ENCODE measurements around the gene MYL6.
A peak's percentile ranks its signal among the peaks of the same experiment; 100 is the strongest.
"Not testable (repeated sequence)": the region's sequence is repeated elsewhere in the genome, so short reads cannot be mapped to it uniquely, and the experiment has no call there.

Gene MYL6

DNA sequence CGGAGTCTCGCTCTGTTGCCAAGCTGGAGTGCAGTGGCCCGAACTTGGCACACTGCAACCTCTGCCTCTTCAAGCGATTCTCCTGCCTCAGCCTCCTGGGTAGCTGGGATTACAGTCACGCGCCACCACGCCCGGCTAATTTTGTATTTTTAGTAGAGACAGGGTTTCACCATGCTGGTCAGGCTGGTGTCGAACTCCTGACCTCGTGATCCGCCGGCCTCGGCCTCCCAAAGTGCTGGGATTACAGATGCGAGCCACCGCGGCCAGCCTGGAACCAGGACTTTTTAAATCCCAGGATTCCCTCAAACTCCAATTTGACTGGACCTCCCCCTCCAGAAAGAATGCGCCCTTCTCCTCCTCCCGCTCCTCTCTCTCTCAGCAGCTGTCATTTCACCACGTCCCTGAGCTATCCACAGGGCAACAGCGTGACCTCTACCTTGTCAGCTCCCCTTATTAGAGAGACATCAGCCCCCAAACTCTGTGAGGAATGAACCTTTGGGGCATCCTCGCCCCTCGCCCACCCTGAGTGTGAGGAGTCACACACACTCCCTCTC lies 28.1 kb upstream of the MYL6 start:
- DNase-seq = no peak

DNA sequence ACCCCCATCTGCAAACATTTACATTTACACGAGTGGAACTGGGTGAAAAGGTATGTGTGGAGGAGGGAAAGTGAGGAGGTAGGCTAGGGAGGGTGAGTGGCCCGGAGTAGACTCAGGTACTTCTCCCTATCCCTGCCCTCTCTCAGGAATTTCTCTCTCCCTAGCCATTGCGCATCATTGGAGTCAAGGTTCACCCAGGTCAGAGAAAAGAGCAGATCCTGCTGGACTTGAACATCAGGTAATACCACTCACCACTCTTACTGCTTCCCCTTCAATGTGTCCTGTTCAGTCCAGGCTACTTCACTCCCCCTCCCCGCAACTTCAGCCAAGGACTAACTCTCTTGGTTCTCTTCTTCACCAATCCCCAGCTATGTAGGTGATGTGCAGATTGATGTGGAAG lies 27.3 kb upstream of the MYL6 start:
- no peak for DNase-seq

DNA sequence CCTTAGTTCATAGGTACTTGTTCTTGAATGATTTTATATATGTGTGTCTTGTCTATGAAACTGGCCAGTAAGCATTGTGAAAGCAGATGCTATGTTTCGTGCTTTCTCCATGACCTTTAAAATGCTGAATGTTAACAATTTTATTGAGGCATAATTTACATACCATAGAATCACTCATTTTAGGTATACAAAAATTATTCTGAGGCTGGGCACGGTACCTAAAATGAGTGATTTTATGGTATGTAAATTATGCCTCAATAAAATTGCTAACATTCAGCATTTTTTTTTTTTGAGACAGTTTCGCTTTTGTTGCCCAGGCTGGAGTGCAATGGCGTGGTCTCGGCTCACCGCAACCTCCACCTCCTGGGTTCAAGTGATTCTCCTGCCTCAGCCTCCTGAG lies 23.3 kb upstream of the MYL6 start:
- no peak for DNase-seq

DNA sequence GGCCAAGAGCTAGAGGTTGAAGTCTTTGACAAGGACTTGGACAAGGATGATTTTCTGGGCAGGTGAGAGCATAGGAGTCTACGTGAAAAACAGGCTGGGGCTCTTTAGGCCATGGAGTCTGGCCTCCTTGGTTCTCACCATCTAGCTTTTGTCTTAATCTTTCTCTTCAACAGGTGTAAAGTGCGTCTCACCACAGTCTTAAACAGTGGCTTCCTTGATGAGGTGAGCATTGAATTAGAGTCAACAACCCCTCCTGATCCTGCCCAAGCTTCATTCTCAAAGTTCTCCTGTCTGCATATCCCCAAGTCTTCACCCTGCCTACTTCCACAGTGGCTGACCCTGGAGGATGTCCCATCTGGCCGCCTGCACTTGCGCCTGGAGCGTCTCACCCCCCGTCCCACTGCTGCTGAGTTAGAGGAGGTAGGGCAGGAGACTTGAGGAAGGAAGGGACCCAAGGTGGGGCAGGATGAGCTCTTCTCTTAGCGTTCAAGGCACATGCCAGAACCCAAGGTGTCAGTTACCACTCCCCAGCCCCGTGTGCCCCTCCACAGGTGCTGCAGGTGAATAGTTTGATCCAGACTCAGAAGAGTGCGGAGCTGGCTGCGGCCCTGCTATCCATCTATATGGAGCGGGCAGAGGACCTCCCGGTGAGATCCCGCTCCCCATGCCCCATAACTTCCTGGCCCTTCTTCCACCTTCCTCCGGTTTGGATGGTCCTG lies 20.1 kb upstream of the MYL6 start:
- DNase-seq = no peak

DNA sequence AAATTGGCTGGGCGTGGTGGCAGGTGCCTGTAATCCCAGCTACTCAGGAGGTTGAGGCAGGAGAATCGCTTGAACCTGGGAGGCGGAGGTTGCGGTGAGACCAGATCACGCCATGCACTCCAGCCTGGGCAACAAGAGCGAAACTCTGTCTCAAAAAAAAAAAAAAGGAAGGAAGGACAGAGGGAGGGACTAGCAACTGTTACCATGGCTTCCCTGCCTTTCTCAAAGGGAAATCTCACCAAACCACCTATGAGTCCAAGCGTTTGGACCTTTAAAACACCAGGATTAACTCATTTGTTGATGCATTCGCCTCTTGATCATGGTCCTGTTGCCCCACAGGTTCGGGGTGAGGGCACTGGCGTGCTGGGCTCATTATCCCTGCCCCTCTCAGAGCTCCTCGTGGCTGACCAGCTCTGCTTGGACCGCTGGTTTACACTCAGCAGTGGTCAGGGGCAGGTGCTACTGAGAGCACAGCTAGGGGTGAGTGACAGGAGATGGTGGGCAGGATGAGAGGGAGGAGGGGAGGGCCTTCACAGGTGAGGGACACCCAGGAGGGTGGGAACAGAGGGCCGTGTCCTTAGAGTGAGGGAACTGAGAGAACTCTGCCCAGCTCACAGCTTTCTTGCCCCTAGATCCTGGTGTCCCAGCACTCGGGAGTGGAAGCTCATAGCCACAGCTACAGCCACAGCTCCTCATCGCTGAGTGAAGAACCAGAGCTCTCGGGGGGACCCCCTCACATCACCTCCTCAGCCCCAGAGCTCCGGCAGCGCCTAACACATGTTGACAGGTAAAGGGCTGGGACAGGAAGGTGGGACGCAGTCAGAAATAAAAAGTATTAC lies 16.0 kb upstream of the MYL6 start:
- peak in 1 of 2 experiments; percentile 10 for DNase-seq

DNA sequence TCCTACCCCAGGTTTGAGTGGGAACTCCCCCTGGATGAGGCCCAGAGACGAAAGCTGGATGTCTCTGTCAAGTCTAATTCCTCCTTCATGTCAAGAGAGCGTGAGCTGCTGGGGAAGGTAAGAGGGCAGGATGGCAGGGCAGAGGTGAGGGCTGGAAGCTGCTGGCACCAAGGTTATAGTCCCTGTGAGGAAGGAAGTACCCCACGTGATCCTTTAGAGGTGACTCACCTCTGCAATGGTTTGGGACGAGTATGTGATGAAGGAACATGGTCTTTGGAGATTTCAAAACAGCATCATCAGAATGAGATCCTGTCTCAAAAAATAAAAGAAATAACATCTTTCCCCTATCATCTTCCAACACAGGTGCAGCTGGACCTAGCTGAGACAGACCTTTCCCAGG lies 14.9 kb upstream of the MYL6 start:
- DNase-seq = no peak

DNA sequence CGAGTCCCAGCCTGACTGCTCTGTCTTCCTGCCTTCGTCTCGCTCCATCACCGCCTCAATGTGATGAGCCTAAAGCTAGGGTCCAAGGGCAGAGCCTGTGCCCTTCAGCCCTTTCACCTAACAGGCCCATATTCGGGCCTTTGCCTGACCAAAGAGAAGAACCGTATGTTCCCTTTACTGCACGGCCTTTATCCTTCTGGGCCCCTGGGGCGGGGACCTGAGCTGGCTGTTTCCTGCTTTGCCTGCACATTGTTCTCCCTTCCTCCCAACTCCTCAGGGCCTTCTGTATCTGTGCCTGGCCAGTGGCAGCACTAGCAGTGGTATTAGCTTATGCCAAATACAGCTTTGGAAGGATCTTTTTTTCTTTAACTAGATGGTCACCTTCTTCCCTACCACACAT lies 14.3 kb upstream of the MYL6 start:
- DNase-seq = no peak

DNA sequence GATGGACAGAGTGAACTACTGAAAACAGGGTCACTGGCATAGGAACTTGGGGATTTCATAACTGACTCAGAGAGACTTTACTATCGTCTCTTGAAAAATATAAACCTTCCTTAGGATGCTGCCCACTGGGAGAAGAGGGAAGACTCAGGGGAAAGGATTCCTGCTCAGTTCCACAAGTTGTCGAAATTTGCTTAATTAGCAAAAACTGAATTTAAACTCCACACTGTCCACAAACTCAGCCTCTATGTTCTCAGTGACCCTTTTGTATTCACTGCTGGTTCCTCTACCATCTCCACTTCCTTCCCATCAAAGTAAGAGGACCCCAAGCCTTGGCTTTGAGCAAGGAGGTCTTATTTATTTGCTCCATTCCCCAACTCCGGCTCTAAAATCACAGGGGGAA lies 12.9 kb upstream of the MYL6 start:
- no peak for DNase-seq

DNA sequence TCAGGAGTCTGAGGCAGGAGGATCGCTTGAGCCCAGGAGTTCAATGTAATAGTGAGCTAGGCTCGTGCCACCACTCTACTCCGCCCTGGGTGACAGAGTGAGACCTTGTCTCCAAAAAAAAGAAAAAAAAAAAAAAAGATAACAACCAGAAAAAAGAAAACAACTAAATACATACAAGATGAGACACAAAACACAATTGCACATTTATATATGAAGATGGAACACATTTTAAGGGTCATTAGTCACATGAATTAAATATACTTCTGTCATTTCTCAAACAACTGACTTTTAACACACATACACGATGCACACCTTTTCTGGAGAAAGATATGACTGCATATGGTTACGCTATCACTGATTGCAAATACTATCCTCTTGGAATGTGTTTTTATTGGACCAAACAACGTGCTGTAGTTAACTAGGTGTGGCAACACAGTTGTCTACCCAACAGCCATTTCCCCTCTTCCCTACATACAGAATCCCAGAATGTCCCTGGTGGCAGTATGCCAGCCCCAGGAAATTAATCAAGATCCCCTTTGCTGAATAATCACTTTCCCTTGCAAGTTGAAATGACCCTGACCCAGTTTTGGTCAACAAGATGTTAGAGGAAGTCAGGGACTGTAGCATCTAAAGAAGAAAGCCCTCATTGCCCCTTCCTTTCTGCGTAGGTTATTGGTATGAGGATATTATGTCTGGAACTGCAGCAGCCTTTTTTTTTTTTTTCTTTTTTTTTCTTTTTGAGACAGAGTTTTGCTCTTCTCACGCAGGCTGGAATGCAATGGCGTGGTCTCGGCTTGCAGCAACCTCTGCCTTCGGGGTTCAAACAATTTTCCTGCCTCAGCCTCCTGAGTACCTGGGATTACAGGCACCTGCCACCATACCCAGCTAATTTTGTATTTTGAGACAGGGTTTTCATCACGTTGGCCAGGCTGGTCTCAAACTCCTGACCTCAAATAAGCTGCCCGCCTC lies 11.4 kb upstream of the MYL6 start:
- DNase-seq = no peak

DNA sequence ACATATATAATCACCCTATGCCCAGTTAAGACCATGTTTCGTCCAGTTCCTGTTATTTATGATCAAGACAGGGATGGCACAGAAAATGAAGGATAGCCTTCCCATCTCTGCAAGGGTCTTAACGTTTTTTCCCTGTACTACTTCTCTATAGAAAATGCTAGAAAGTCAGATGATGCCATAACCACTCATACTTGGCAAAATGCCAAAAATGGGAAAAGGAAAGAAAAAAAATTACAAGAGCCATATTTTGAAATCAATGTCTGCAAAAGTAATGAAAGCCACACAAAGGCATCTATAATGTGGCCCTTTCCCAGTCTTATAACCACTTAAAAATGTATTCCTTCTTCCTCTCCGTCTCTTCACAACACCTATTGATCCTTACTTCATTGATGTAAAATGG lies 7.6 kb upstream of the MYL6 start:
- DNase-seq = peak; percentile 13 to 27

DNA sequence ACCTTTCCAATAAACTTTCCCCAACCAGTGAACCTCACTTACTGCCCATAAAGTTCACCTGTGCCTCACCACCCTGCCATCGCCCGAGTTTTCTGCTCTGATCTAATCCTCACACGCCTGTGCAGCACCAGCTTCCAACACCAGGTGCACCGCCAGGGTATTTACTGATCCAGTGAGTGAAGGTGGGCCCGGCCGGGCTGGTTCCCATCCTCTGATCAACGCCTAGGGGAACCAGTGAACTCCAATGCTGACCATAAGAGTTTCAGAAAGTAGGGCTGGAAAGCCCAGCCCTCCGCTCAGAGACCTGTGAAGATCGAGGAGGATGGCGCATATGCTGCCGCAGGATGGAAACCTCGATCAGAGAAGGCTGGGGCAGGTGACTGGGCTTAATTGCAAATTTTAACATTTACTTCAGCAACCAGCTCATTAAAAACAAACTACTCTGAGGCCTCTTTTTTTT lies 6.5 kb upstream of the MYL6 start:
- peak; percentile 35 to 42 for DNase-seq

DNA sequence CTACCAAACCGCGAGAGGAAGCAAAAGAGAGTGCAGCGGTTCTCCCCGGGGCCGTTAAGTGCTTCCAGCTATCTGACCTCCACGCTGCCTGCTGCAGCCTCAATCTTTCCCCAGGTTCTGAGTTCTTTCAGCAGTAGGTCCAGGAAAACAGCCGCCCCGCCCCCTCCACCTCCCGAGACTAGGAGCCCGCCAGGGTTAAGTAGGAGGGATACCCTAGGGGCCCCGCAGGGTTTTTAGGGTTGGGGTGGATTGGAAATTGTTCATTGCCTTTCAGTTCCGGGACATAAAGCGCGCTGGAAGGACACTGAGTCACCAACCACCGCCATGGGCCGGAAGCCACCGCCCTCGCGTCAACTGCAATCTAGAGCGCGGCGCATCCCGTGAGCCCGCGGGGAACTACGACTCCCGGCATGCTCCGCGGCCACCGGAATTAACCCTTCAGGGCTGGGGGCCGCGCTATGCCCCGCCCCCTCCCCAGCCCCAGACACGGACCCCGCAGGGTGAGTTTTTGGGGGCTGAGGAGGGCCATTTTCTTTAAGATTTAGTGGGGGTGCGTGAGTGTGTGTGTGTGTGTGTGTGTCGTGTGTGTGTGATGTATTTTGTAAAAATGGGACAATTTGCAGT lies 5.9 kb upstream of the MYL6 start, which contains the start of gene MYL6B:
TSS of gene MYL6B (plus strand) at position 456 of the 624 bp plus-strand sequence. CDS start 1,332 bp downstream, outside the sequence.
- peak; percentile 83 to 87 for DNase-seq

DNA sequence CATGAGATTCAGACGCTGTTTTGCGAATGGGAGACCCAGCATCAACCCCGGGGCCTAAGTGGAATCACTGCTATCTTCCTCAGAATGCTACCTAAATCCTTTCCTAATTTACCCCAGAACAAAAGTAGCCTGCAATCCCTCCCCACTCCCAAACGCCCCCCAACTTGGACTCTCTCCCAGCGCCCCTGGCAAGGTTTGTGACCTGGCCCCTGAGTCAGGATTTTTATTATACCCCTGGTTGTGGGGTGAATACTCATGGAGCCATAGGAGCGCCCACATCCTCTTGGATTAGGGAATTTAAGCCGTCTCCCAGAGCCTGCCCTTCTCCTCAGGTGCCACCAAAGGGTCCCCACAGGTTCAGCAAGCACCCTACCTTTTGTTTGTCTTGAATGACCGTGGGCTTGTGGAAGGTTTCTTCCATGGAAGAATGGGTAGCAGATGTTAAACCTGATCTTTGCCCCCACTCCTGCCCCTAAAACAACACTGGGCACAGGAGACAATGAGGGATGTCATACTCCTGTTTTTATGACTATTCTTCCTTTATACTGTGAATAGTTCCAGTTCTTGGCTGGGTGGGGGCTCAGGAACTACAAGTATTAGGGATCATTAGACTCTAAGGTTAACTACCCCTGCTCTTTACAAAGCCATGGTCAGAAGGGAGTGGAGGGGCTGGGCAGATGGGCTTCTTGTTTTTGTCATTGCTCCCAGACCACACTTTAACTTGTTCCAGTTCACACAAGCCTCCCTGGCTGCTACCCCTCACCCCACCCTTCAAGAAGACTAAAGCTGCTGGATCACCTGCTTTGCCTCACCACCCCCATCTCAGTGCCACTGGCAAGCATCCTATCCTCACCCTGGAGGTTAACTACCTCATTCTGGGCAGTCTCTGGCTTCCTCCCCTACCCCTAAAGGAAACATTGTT lies 5.1 kb upstream of the MYL6 start:
- no peak for DNase-seq

DNA sequence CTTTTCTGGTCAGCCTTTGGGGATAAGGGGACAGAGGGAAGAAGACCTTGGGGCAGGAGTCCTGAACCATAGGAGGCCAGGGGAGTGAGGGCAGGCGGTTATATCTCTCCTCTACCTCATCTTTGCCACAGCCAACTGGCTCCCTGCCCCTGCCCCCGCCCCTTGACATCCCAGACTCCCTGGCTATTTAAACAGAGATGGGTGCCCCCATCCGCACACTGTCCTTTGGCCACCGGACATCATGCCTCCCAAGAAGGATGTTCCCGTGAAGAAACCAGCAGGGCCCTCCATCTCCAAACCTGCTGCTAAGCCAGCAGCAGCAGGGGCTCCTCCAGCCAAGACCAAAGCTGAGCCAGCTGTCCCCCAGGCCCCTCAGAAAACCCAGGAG lies 4.5 kb upstream of the MYL6 start:
- DNase-seq = no peak

DNA sequence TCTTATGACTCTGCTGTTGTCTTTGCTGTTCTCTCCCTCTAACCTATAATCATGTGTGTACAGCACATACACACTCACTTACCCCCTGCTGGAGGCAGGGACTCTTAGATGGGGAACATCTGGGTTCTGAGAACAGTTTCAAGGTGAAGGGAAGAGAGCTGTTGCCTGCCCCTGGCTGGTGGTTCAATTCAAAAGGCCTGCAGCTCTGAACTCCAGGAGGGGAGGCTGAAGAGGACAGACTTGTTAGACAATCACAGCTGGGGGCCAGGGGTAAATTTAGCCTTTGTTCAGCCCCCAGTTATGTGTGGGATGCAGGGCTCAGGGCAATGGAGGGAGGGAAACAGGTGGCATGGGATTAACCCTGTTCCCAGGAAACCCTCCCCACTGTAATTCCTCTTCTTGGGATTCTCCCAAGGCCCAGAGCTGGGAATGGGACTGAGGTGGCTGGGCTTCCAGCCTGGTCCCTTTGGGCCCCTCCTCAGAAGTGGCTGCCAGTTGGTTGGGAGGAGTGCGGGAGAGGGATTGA lies 3.9 kb upstream of the MYL6 start:
- DNase-seq = no peak

DNA sequence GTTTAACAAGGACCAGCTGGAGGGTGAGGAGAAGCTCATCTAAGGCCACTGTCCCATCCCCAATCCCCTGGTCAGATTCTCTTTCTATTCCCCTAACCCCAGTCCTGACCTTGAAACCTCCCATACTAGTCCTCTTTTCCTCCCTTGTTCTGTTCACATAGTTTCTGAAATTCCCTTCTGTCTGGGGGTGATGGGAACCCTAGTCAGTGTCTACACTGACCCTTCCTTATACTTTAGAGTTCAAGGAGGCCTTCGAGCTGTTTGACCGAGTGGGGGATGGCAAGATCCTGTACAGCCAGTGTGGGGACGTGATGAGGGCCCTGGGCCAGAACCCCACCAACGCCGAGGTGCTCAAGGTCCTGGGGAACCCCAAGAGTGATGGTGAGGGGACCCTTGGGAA lies 3.3 kb upstream of the MYL6 start:
- no peak for DNase-seq

DNA sequence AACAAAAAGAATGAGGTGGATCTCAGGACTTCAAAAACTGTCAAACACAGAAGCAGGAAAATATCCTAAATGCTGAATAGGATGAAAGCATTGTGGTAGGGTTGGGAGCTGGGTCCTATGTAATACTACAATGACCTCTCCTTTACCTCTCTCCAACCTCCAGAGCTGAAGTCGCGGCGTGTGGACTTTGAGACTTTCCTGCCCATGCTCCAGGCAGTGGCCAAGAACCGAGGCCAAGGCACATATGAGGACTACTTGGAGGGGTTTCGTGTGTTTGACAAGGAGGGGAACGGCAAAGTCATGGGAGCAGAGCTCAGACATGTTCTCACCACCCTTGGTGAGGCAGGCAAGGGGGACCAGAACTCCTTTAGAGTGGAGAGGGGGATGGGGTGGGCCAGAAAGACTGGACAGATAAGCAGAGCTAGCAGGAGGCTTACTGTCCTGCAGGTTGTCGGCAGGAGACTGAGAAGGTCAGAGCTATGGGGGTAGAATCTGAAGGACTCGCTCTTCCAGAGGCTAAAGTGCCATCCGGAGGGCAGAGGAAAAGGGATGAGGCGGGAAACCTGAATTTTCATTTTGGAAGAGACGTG lies 2.8 kb upstream of the MYL6 start:
- DNase-seq = no peak

DNA sequence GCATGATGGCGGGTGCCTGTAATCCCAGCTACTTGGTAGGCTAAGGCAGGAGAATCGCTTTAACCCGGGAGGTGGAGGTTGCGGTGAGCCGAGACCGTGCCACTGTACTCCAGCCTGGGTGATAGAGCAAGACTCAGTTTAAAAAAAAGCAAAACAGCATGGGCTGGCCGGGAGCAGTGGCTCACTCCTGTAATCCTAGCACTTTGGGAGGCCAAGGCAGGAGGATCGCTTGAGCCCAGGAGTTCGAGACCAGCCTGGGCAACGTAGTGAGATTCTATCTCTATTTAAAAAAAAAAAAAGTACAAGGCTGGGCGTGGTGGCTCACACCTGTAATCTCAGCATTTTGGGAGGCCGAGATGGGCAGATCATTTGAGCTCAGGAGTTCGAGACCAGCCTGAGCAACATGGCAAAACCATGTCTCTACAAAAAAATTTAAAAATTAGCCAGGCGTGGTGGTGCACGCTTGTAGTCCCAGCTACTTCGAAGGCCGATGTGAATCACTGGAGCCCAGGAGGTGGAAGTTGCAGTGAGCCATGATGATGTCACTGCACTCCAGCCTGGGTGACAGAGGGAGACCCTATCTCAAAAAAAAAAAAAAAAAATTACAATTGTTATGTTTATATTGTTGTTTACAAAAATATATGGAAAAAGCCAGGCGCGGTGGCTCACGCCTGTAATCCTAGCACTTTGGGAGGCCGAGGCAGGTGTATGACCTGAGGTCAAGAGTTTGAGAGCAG lies 1.5 kb upstream of the MYL6 start:
- DNase-seq = not testable (repeated sequence)

DNA sequence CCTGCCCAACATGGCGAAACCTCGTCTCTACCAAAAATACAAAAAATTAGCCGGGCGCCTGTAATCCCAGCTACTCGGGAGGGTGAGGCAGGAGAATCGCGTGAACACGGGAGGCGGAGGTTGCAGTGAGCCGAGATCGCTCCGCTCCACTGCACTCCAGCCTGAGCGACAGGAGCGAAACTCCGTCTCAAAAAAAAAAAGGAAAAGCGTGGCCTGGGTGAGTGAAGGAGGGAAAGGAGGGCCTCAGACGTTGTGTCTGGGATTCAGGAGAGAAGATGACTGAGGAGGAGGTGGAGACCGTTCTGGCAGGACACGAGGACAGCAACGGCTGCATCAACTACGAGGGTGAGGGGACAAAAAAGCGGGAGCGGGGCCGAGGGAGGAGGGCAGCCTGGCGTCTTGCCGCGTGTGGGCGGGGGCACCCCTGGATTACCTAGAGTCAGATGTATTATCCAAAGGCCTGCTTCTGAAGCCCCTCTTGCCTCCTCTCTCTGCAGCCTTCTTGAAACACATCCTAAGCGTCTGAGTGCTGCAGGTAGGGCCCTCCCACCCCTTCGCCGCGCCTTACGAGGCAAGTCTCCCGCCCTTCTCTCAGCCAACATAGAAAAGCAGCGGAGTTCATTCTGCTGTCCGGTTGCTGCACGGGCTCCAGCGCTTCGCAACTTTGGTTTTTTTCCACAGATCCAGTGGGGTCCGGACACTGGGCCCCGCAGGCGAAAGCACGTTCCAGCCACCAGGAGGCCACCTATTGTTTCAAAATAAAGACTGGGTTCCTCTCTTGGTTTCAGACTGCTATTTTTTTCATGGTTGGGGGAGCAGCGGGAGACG lies 744 bp upstream of the MYL6 start:
- peak; percentile 80 to 83 for DNase-seq

Measured in AML-193 (cell line).